Upper lobe of right lung (tissue), 1 donor: Measurements from ENCODE around the gene WDR73. TPM values are rescaled to one million over a fixed set of nuclear protein-coding genes. Genes with fewer than 3 reads are reported as not detected.

ENCODE experiments used
- ATAC-seq: fragments of 200-7000 bp; cut with Tn5 transposase; one replicate; pipeline ENCODE4 v1.9.1; 2020; ENCODE audit warnings: mild to moderate bottlenecking, moderate library complexity
- DNase-seq: peaks from one replicate; pipeline ENCODE4 v3.0.0-alpha.2; 2020
- H3K27ac ChIP-seq: fragments of 200-600 bp; one replicate; pipeline ENCODE4 v1.8.0; 2022
- H3K27me3 ChIP-seq: fragments of 200-600 bp; one replicate; pipeline ENCODE4 v1.8.0; 2022; ENCODE audit warnings: mild to moderate bottlenecking
- H3K36me3 ChIP-seq: fragments of 200-600 bp; one replicate; pipeline ENCODE4 v1.8.0; 2022
- H3K4me1 ChIP-seq: fragments of 200-600 bp; one replicate; pipeline ENCODE4 v1.8.0; 2022
- H3K4me3 ChIP-seq: fragments of 200-600 bp; one replicate; pipeline ENCODE4 v1.8.0; 2022; ENCODE audit warnings: mild to moderate bottlenecking
- H3K9me3 ChIP-seq: fragments of 200-600 bp; one replicate; pipeline ENCODE4 v1.8.0; 2022
- CTCF ChIP-seq: fragments of 200-600 bp; IDR thresholded peaks from one replicate; pipeline ENCODE4 v1.8.0; 2022; ENCODE audit warnings: antibody characterized with exemption
- intact Hi-C: fragments of 100-400 bp; cut with DNase I; formaldehyde crosslinking; loops from one replicate; pipeline ENCODE4 v1.11.0; 2022
- long read RNA-seq: library from polyadenylated mRNA; unstranded; transcript quantifications from one replicate; pipeline ENCODE4 v2.0.0, GENCODE V29; 2021
- total RNA-seq: library from RNA; stranded (reverse); fragmentation: NEBNext Ultra II Directional; extraction: Animal tissue kit (Norgen Biotek cat#: 25700); gene quantifications from one replicate; pipeline ENCODE4 v1.2.1, GENCODE V29; 2021
- donor health status: DM: no; HTN: yes; CAD: no; lungs with severe emphysema.

The WDR73 gene
- total RNA-seq: 29.4 TPM
- long read RNA-seq, full-length matches to known transcripts: 12 of 41 reads
- long read RNA-seq, partial matches to known transcripts: 1 of 41 reads
- long read RNA-seq, other reads (novel, unspliced or antisense): 28 of 41 reads

- peak; percentile 98 for DNase-seq
- Histone ChIP-seq H3K27ac (peak within 1 kb of the TSS; percentile 92), H3K27me3 (no peaks in the 10 kb centered on the region), H3K4me3 (peak within 1 kb of the TSS; percentile 95), H3K4me1 (peaks cover 46% of the 10 kb centered on the region), H3K9me3 (no peaks in the 10 kb centered on the region), H3K36me3 (peaks cover 39% of the 10 kb centered on the region)
- peak; percentile 90 for ATAC-seq
- no peak for TF ChIP-seq CTCF
- intact Hi-C loops: no loop called here
Measured at GRCh38 chr15:84653910-84654688, at the start of gene WDR73. TSS of gene WDR73 (minus strand) at chr15:84654283. CDS start at chr15:84654274, 9 bp downstream.

GRCh38 chr15:84703808-84704207 is 49.7 kb upstream of the WDR73 start:
- Histone ChIP-seq H3K27me3 (no peaks in the 10 kb centered on the region), H3K36me3 (peaks cover under 1% of the 10 kb centered on the region), H3K27ac (no peak overlapping the region), H3K9me3 (no peaks in the 10 kb centered on the region), H3K4me1 (peaks cover 11% of the 10 kb centered on the region), H3K4me3 (no peak overlapping the region)
- ATAC-seq (no peak), DNase-seq (no peak)
- intact Hi-C loops: no loop called here
- TF ChIP-seq CTCF: no peak

- Histone ChIP-seq H3K4me1 (peaks cover 11% of the 10 kb centered on the region), H3K9me3 (no peaks in the 10 kb centered on the region), H3K36me3 (no peaks in the 10 kb centered on the region), H3K4me3 (no peak overlapping the region), H3K27me3 (no peaks in the 10 kb centered on the region), H3K27ac (no peak overlapping the region)
- peak; percentile 83 for ATAC-seq
- TF ChIP-seq CTCF: no peak
- DNase-seq: no peak
- intact Hi-C loops: no loop called here
Measured at GRCh38 chr15:84702961-84703482, 48.9 kb upstream of the WDR73 start.

- DNase-seq (no peak), ATAC-seq (no peak)
- Histone ChIP-seq H3K9me3 (no peaks in the 10 kb centered on the region), H3K36me3 (no peaks in the 10 kb centered on the region), H3K27me3 (no peaks in the 10 kb centered on the region), H3K4me1 (peaks cover 11% of the 10 kb centered on the region), H3K4me3 (no peak overlapping the region), H3K27ac (no peak overlapping the region)
- intact Hi-C loops: no loop called here
- no peak for TF ChIP-seq CTCF
Measured at GRCh38 chr15:84699538-84700191, 45.6 kb upstream of the WDR73 start.

GRCh38 chr15:84697236-84697990 is 43.3 kb upstream of the WDR73 start:
- Histone ChIP-seq H3K27me3 (no peaks in the 10 kb centered on the region), H3K36me3 (no peaks in the 10 kb centered on the region), H3K4me1 (peaks cover under 1% of the 10 kb centered on the region), H3K9me3 (no peaks in the 10 kb centered on the region), H3K27ac (peak overlapping the region; percentile 2), H3K4me3 (no peak overlapping the region)
- ATAC-seq (peak; percentile 29), DNase-seq (no peak)
- no peak for TF ChIP-seq CTCF
- intact Hi-C loops: no loop called here
